GM12878 (cell line): ENCODE measurements around the gene CFAP65. TPM values are rescaled to one million over a fixed set of nuclear protein-coding genes. Genes with fewer than 3 reads are reported as not detected.

ENCODE experiments used
- ATAC-seq: fragments of 200-7000 bp; cut with Tn5 transposase; 3 replicates; pipeline ENCODE4 v1.9.1; 2020; ENCODE audit warnings: mild to moderate bottlenecking, moderate library complexity
- BruUV-seq: library from RNA; stranded (reverse); fragments of 400-500 nt; replicated peaks from 2 replicates; lab custom pipeline; 2021; lab: Mats Ljungman, UMichigan
- CTCF ChIA-PET: fragments of 300-600 bp; sonication (Branson Sonifier 250); formaldehyde crosslinking; extraction: SDS; loops from one replicate; lab custom pipeline; 2021; ENCODE audit warnings: inconsistent platforms; lab: Yijun Ruan, JAX
- POLR2A ChIA-PET: fragments of 350-600 bp; formaldehyde crosslinking; extraction: SDS; loops from one replicate; lab custom pipeline; 2021; ENCODE audit warnings: inconsistent platforms; lab: Charles Lee
- RAD21 ChIA-PET: fragments of 300-600 bp; sonication (Branson Sonifier 250); formaldehyde crosslinking; loops from one replicate; lab custom pipeline; 2023; ENCODE audit warnings: antibody characterized with exemption; ENCODE audit not compliant: unreplicated experiment; lab: Charles Lee
- SMC1A ChIA-PET: fragments of 300-600 bp; sonication (Branson Sonifier 250); formaldehyde crosslinking; loops from one replicate; lab custom pipeline; 2023; ENCODE audit not compliant: unreplicated experiment, uncharacterized antibody; lab: Charles Lee
- DNase-seq: peaks from one replicate; pipeline ENCODE4 v3.0.0-alpha.2; 2011; ENCODE audit warnings: low read depth, low spot score
- FAIRE-seq: peaks from 3 replicates; lab custom pipeline; 2011; peaks lifted over from hg19 to GRCh38; lab: Jason Lieb, UNC
- H2AFZ ChIP-seq: 2 replicates; pipeline ENCODE4 v1.6.0; 2011; ENCODE audit warnings: low read depth, low read length, control low read depth; ENCODE audit not compliant: control insufficient read depth
- H3K27ac ChIP-seq: 2 replicates; pipeline ENCODE4 v1.5.1; 2011; ENCODE audit warnings: control low read depth; ENCODE audit not compliant: control insufficient read depth, insufficient read depth
- H3K27me3 ChIP-seq, 2 experiments: replicated peaks in 1 of 2; 2 replicates each; pipeline versions ENCODE4 v1.6.0 to v1.6.1; 2011; ENCODE audit warnings: low read length in 1 of 2; ENCODE audit not compliant: control insufficient read depth in 2 of 2, insufficient read depth in 2 of 2
- H3K36me3 ChIP-seq, 2 experiments: 2 replicates each; pipeline ENCODE4 v1.5.1; 2011; ENCODE audit warnings: low read length in 1 of 2; ENCODE audit not compliant: control insufficient read depth in 2 of 2, insufficient read depth in 2 of 2
- H3K4me1 ChIP-seq: 2 replicates; pipeline ENCODE4 v1.6.1; 2011; ENCODE audit warnings: mild to moderate bottlenecking, low read length, moderate library complexity, mixed read lengths; ENCODE audit not compliant: control insufficient read depth, insufficient read depth
- H3K4me2 ChIP-seq: 2 replicates; pipeline ENCODE4 v1.6.0; 2011; ENCODE audit warnings: control low read depth; ENCODE audit not compliant: control insufficient read depth, insufficient read depth
- H3K4me3 ChIP-seq: fragments of 200-600 bp; sonication (generic); 2 replicates; pipeline ENCODE4 v1.5.1; 2016
- H3K79me2 ChIP-seq: 2 replicates; pipeline ENCODE4 v1.6.0; 2011; ENCODE audit warnings: low read length; ENCODE audit not compliant: control insufficient read depth, insufficient read depth
- H3K9ac ChIP-seq: 2 replicates; pipeline ENCODE4 v1.8.0; 2011; ENCODE audit warnings: low read length, control low read depth, mixed read lengths; ENCODE audit not compliant: control insufficient read depth, insufficient read depth
- H3K9me3 ChIP-seq: replicated peaks from 3 replicates; pipeline ENCODE4 v1.5.1; 2011; ENCODE audit warnings: mild to moderate bottlenecking, low read length; ENCODE audit not compliant: control insufficient read depth, insufficient read depth
- H4K20me1 ChIP-seq: 2 replicates; pipeline ENCODE4 v1.6.0; 2011; ENCODE audit not compliant: control insufficient read depth, insufficient read depth
- BRCA1 ChIP-seq: IDR thresholded peaks from 2 replicates; pipeline ENCODE4 v1.6.1; 2011; ENCODE audit warnings: low read depth, low read length, improper control_type of control experiment
- CHD4 ChIP-seq: fragments of 200-600 bp; sonication (generic); IDR thresholded peaks from 2 replicates; pipeline ENCODE4 v1.6.1; 2016; ENCODE audit warnings: mild to moderate bottlenecking
- EP300 ChIP-seq, 2 experiments: fragments of 150-350 bp in 1 of 2; IDR thresholded peaks; 2 replicates each; pipeline ENCODE4 v1.6.1; 2011 to 2012; ENCODE audit warnings: low read depth in 2 of 2, low read length in 2 of 2, borderline replicate concordance in 1 of 2, improper control_type of control experiment in 1 of 2, inconsistent platforms in 1 of 2; ENCODE audit not compliant: control insufficient read depth in 1 of 2
- HDAC6 ChIP-seq: fragments of 200-600 bp; sonication (generic); IDR thresholded peaks from one replicate; pipeline ENCODE4 v1.8.0; 2017; ENCODE audit warnings: antibody characterized with exemption; ENCODE audit not compliant: unreplicated experiment
- HSF1 ChIP-seq: fragments of 150-350 bp; IDR thresholded peaks from 2 replicates; pipeline ENCODE4 v1.6.1; 2014; ENCODE audit warnings: mild to moderate bottlenecking, low read depth, low read length
- NFYA ChIP-seq: IDR thresholded peaks from 2 replicates; pipeline ENCODE4 v1.6.1; 2011; ENCODE audit warnings: low read depth, mild to moderate bottlenecking, low read length, improper control_type of control experiment, borderline replicate concordance
- PAX8 ChIP-seq: fragments of 450-650 bp; IDR thresholded peaks from 2 replicates; pipeline ENCODE4 v1.6.1; 2017; ENCODE audit warnings: mild to moderate bottlenecking, moderate library complexity
- RFX5 ChIP-seq: IDR thresholded peaks from 2 replicates; pipeline ENCODE4 v1.6.1; 2011; ENCODE audit warnings: low read depth, low read length, improper control_type of control experiment
- STAT1 ChIP-seq: fragments of 450-650 bp; conservative IDR thresholded peaks from 2 replicates; pipeline ENCODE4 v1.6.1; 2014; ENCODE audit warnings: antibody characterized with exemption, mild to moderate bottlenecking
- TAF1 ChIP-seq: IDR thresholded peaks from 2 replicates; pipeline ENCODE4 v1.6.1; 2011; ENCODE audit warnings: mild to moderate bottlenecking, low read depth, low read length, borderline replicate concordance
- WRNIP1 ChIP-seq: IDR thresholded peaks from 2 replicates; pipeline ENCODE4 v1.6.1; 2011; ENCODE audit warnings: low read depth, low read length, improper control_type of control experiment, borderline replicate concordance
- ZBTB11 ChIP-seq: fragments of 450-650 bp; formaldehyde crosslinking; IDR thresholded peaks from 2 replicates; pipeline ENCODE4 v1.5.0; 2022; ENCODE audit warnings: mild to moderate bottlenecking, missing genetic modification characterization
- WGBS: methylation state at CpG from one replicate; pipeline ENCODE4 v1.1.6; 2016; ENCODE audit warnings: low lambda C conversion rate; ENCODE audit not compliant: insufficient replicate concordance, insufficient coverage; ENCODE audit errors: missing lambda C conversion rate; 5-methylcytosine and 5-hydroxymethylcytosine counted together
- in situ Hi-C: fragments of 300-500 bp; cut with MboI; formaldehyde crosslinking; loops from 9 replicates; pipeline ENCODE4 v1.14.3; 2018; ENCODE audit warnings: mixed read lengths
- intact Hi-C: fragments of 100-400 bp; cut with micrococcal nuclease; formaldehyde crosslinking; loops from one replicate; pipeline ENCODE4 v1.14.2; 2022; ENCODE audit not compliant: unreplicated experiment
- polyA plus RNA-seq, 11 experiments: library from polyadenylated mRNA; depleted of rRNA in 4 of 11; unstranded in 6 of 11; stranded (reverse) in 5 of 11; fragments of >200 nt; fragmentation: Nextera tagmentation in 4 of 11; fragmentation: Illumina TruSeq in 1 of 11; extraction: Ambion mirVana in 4 of 11; extraction: Trizol in 1 of 11; gene quantifications; 1 replicate in 1 of 11; 2 replicates in 10 of 11; pipeline versions ENCODE4 v1.2.1 to v1.2.3, GENCODE V29; 2011 to 2016; ENCODE audit warnings: inconsistent platforms in 2 of 11, missing spikeins in 2 of 11, low read depth in 1 of 11
- total RNA-seq, 4 experiments: library from RNA; depleted of rRNA in 3 of 4; stranded (reverse); fragments of >200 nt in 3 of 4; fragmentation: Illumina TruSeq in 1 of 4; extraction: Trizol in 1 of 4; gene quantifications; 2 replicates each; pipeline versions ENCODE4 v1.2.1 to v1.2.3, GENCODE V29; 2013 to 2021

The CFAP65 gene
- total and polyA plus RNA-seq, 10 of the 15 experiments (the other 5 are each of a cell fraction or from before 2014, with no cell fraction given): not detected

GRCh38 chr2:219071131-219071816, 30.0 kb upstream of the CFAP65 start:
- no peak for TF ChIP-seq NFYA
- no peak for TF ChIP-seq ZBTB11 (CRISPR knock-in tag)
- TF ChIP-seq RFX5: no peak
- no peak for TF ChIP-seq STAT1
- TF ChIP-seq CHD4: no peak
- TF ChIP-seq HDAC6: no peak
- no peak for TF ChIP-seq BRCA1
- TF ChIP-seq EP300 (IDR thresholded peaks at IDR 0.05; ENCODE audit: borderline replicate concordance in 1 of 2, control insufficient read depth in 1 of 2, low read depth in 2 of 2, low read length in 2 of 2): no peak
- TF ChIP-seq HSF1: no peak
- no peak for TF ChIP-seq TAF1
- no peak for TF ChIP-seq WRNIP1
- TF ChIP-seq PAX8: no peak
- Histone ChIP-seq H4K20me1 (no peaks in the 10 kb centered on the region), H3K9ac (no peak overlapping the region), H3K36me3 (no peaks in the 10 kb centered on the region; a peak in 1 of 4 replicates), H3K27ac (no peak overlapping the region), H3K4me2 (no peak overlapping the region), H3K27me3 (no peaks in the 10 kb centered on the region), H3K4me3 (no peak overlapping the region), H3K79me2 (no peaks in the 10 kb centered on the region), H3K9me3 (no peaks in the 10 kb centered on the region), H3K4me1 (no peaks in the 10 kb centered on the region), H2AFZ (no peak overlapping the region)
- no peak for ATAC-seq
- ChIA-PET RAD21 (interaction anchor here (1.0 to 6.3 kb wide), 7 partner anchors 8 to 84 kb away, joined by 3 to 56 read pairs (median 14); no protein-coding TSS in a partner anchor), POLR2A (no interaction called here), CTCF (interaction anchor here (0.9 to 26.8 kb wide), 14 partner anchors 7 to 210 kb away, joined by 3 to 365 read pairs (median 12); no protein-coding TSS in a partner anchor), SMC1A (interaction anchor here (1.0 to 7.3 kb wide), 9 partner anchors 11 to 83 kb away, joined by 3 to 115 read pairs (median 8); no protein-coding TSS in a partner anchor)
- WGBS: 78% methylated on average over 6 of the region's 6 CpGs
- intact Hi-C loops: no loop called here
- no peak for DNase-seq
- FAIRE-seq: no peak
- in situ Hi-C loops: no loop called here
- BruUV-seq: no TSS peak
